ENCODE results near the gene BCL2L14. TPM values are rescaled to one million over a fixed set of nuclear protein-coding genes. Genes with fewer than 3 reads are reported as not detected.

BCL2L14 gene
- total and polyA plus RNA-seq, 2 donors (not counting 1 experiment from before 2014, with no cell fraction given): 0.04 TPM; not detected in 1

DNA sequence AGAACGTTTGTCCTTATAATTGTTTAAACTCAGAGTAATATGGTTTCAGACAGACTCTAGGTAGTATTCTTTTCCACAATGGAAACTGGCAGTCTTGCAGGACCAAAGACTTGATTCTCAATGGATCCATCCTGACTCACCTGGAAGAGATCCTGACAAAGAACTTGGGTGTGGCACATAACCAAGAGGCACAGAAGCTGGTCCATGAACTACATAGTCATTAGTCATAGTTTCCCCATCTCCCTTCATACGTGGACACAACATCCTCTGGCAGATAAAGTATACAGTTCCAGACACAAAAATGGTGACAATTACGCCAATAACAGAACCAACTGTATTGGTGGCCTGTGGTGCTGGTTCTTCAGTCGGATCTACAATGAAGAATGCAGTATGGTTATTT lies 55.8 kb downstream of the BCL2L14 start:
- no peaks in the 10 kb centered on the region for H3K4me1 ChIP-seq (ENCODE audit: control insufficient read depth in 2 of 2, insufficient read depth in 2 of 2, low read length in 2 of 2)
- no peak overlapping the region for H3K27ac ChIP-seq (ENCODE audit: low read length in 2 of 2)
- ATAC-seq (ENCODE audit: low read depth) (no peak), DNase-seq (no peak)
- H3K9ac ChIP-seq (ENCODE audit: low read length): no peak overlapping the region
- Mint-ChIP-seq H3K4me1 (no peaks in the 10 kb centered on the region), H3K27ac (no peak overlapping the region), H3K27me3 (peaks cover 3% of the 10 kb centered on the region), H3K9me3 (ENCODE audit: insufficient read depth) (no peaks in the 10 kb centered on the region), H3K4me3 (no peak overlapping the region)
- CTCF ChIA-PET: interaction anchor here (1.4 kb wide), 1 partner anchor 94 kb away, joined by 3 read pairs; no protein-coding TSS in a partner anchor
- no peaks in the 10 kb centered on the region for H3K9me3 ChIP-seq (ENCODE audit: control extremely low read depth in 1 of 3, control insufficient read depth in 2 of 3, insufficient read depth in 1 of 3, low read length in 2 of 3)
- no peaks in the 10 kb centered on the region for H3K27me3 ChIP-seq (replicated peaks in 1 of 4; ENCODE audit: control extremely low read depth in 1 of 4, control insufficient read depth in 3 of 4, insufficient read depth in 4 of 4, low read length in 3 of 4)
- TF ChIP-seq, protein P1, sequence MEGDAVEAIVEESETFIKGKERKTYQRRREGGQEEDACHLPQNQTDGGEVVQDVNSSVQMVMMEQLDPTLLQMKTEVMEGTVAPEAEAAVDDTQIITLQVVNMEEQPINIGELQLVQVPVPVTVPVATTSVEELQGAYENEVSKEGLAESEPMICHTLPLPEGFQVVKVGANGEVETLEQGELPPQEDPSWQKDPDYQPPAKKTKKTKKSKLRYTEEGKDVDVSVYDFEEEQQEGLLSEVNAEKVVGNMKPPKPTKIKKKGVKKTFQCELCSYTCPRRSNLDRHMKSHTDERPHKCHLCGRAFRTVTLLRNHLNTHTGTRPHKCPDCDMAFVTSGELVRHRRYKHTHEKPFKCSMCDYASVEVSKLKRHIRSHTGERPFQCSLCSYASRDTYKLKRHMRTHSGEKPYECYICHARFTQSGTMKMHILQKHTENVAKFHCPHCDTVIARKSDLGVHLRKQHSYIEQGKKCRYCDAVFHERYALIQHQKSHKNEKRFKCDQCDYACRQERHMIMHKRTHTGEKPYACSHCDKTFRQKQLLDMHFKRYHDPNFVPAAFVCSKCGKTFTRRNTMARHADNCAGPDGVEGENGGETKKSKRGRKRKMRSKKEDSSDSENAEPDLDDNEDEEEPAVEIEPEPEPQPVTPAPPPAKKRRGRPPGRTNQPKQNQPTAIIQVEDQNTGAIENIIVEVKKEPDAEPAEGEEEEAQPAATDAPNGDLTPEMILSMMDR (IDR thresholded peaks at IDR 0.05): no peak
- no peak for TF ChIP-seq EZH2 (IDR thresholded peaks at IDR 0.05; ENCODE audit: borderline replicate concordance, insufficient read depth, low read depth, low read length, poor library complexity, severe bottlenecking)
- intact Hi-C loops (cut with micrococcal nuclease): no loop called here
- H3K4me2 ChIP-seq (replicated peaks; ENCODE audit: low read depth, low read length, poor library complexity, severe bottlenecking): no peak overlapping the region
- H3K4me3 ChIP-seq (ENCODE audit: control extremely low read depth in 1 of 5, extremely low read depth in 1 of 5, insufficient read depth in 1 of 5, low read depth in 2 of 5, low read length in 4 of 5): no peak overlapping the region
- no peaks in the 10 kb centered on the region for H4K20me1 ChIP-seq (ENCODE audit: control insufficient read depth, insufficient read depth, low read length, poor library complexity, severe bottlenecking)
- H2AFZ ChIP-seq (ENCODE audit: insufficient read depth, low read depth, low read length, poor library complexity, severe bottlenecking): no peak overlapping the region
- H3K36me3 ChIP-seq (replicated peaks in 1 of 2; ENCODE audit: control extremely low read depth in 1 of 2, control insufficient read depth in 1 of 2, extremely low read depth in 1 of 2, insufficient read depth in 2 of 2, low read length in 1 of 2): peaks cover 0 to 4% of the 10 kb centered on the region in 2 experiments
- H3K79me2 ChIP-seq (ENCODE audit: control insufficient read depth, insufficient read depth, low read length): no peaks in the 10 kb centered on the region
- POLR2A ChIA-PET: no interaction called here
- 80% methylated on average over 1 of the region's 4 CpGs for WGBS (ENCODE audit: insufficient coverage)

DNA sequence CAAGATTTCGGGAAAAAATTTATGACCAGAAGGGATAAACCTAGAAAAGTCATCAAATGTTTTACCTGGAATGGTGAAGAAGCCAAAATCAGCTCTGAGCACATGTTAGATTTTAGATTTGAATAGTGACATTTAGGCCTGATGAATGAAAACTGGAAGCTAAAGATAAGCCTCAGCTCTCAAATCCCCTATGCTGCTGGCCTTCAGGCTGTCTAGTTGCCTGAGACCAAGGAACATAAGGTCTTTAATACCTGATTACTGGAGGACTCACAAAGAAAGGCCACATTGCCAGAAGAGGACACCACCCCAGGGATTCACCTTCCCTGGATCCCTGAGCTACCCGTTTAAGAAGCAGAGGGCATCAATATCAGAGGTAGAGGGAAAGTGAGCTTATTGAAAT lies 56.6 kb downstream of the BCL2L14 start:
- DNase-seq (no peak), ATAC-seq (ENCODE audit: low read depth) (no peak)
- H3K27me3 Mint-ChIP-seq: peaks cover 3% of the 10 kb centered on the region
- POLR2A ChIA-PET: no interaction called here
- intact Hi-C loops (cut with micrococcal nuclease): no loop called here
- no peak overlapping the region for H3K27ac Mint-ChIP-seq
- H3K4me3 ChIP-seq (ENCODE audit: control extremely low read depth in 1 of 5, extremely low read depth in 1 of 5, insufficient read depth in 1 of 5, low read depth in 2 of 5, low read length in 4 of 5): no peak overlapping the region
- H3K79me2 ChIP-seq (ENCODE audit: control insufficient read depth, insufficient read depth, low read length): no peaks in the 10 kb centered on the region
- no peaks in the 10 kb centered on the region for H3K4me1 Mint-ChIP-seq
- no peak for TF ChIP-seq EZH2 (IDR thresholded peaks at IDR 0.05; ENCODE audit: borderline replicate concordance, insufficient read depth, low read depth, low read length, poor library complexity, severe bottlenecking)
- TF ChIP-seq, protein P1 (IDR thresholded peaks at IDR 0.05): no peak
- H4K20me1 ChIP-seq (ENCODE audit: control insufficient read depth, insufficient read depth, low read length, poor library complexity, severe bottlenecking): no peaks in the 10 kb centered on the region
- H3K4me3 Mint-ChIP-seq: no peak overlapping the region
- no peaks in the 10 kb centered on the region for H3K9me3 Mint-ChIP-seq (ENCODE audit: insufficient read depth)
- H3K4me1 ChIP-seq (ENCODE audit: control insufficient read depth in 2 of 2, insufficient read depth in 2 of 2, low read length in 2 of 2): no peaks in the 10 kb centered on the region
- no peak overlapping the region for H3K4me2 ChIP-seq (replicated peaks; ENCODE audit: low read depth, low read length, poor library complexity, severe bottlenecking)
- no peak overlapping the region for H3K9ac ChIP-seq (ENCODE audit: low read length)
- no peaks in the 10 kb centered on the region for H3K9me3 ChIP-seq (ENCODE audit: control extremely low read depth in 1 of 3, control insufficient read depth in 2 of 3, insufficient read depth in 1 of 3, low read length in 2 of 3)
- CTCF ChIA-PET: interaction anchor here (1.1 kb wide), 1 partner anchor 8 kb away, joined by 3 read pairs; no protein-coding TSS in a partner anchor
- no peak overlapping the region for H2AFZ ChIP-seq (ENCODE audit: insufficient read depth, low read depth, low read length, poor library complexity, severe bottlenecking)
- no peak overlapping the region for H3K27ac ChIP-seq (ENCODE audit: low read length in 2 of 2)
- WGBS (ENCODE audit: insufficient coverage): no CpG with 5 or more reads among the region's 2 CpGs
- peaks cover 0 to 4% of the 10 kb centered on the region in 2 experiments for H3K36me3 ChIP-seq (replicated peaks in 1 of 2; ENCODE audit: control extremely low read depth in 1 of 2, control insufficient read depth in 1 of 2, extremely low read depth in 1 of 2, insufficient read depth in 2 of 2, low read length in 1 of 2)
- H3K27me3 ChIP-seq (replicated peaks in 1 of 4; ENCODE audit: control extremely low read depth in 1 of 4, control insufficient read depth in 3 of 4, insufficient read depth in 4 of 4, low read length in 3 of 4): no peaks in the 10 kb centered on the region

All from B cell (primary cell).